Liver (tissue), 9 donors: Measurements from ENCODE around the gene ZNF569. TPM values are rescaled to one million over a fixed set of nuclear protein-coding genes. Genes with fewer than 3 reads are reported as not detected.

Source experiments
- DNase-seq: peaks from one replicate; pipeline ENCODE4 v3.0.0-alpha.2; 2017; ENCODE audit warnings: low spot score
- H3K27ac ChIP-seq, 2 donors: one replicate each; pipeline ENCODE4 v1.7.0; 2013; ENCODE audit warnings: inconsistent platforms in 2 of 2, low read length in 2 of 2, control low read depth in 1 of 2, low read depth in 1 of 2, mild to moderate bottlenecking in 1 of 2
- H3K27me3 ChIP-seq, 4 donors: one replicate each; pipeline versions ENCODE4 v1.6.1 to v1.7.0; 2013; ENCODE audit warnings: low read length in 3 of 4, inconsistent platforms in 1 of 4, mild to moderate bottlenecking in 1 of 4, moderate library complexity in 1 of 4; ENCODE audit not compliant: control insufficient read depth in 4 of 4, insufficient read depth in 4 of 4
- H3K36me3 ChIP-seq, 4 donors: one replicate each; pipeline versions ENCODE4 v1.6.1 to v1.7.0; 2013; ENCODE audit warnings: low read length in 3 of 4, mild to moderate bottlenecking in 3 of 4, low read depth in 1 of 4, moderate library complexity in 1 of 4; ENCODE audit not compliant: control insufficient read depth in 4 of 4, insufficient read depth in 3 of 4
- H3K4me1 ChIP-seq, 4 donors: one replicate each; pipeline versions ENCODE4 v1.6.1 to v1.7.0; 2013; ENCODE audit warnings: low read length in 3 of 4, mild to moderate bottlenecking in 3 of 4, moderate library complexity in 1 of 4; ENCODE audit not compliant: control insufficient read depth in 4 of 4, insufficient read depth in 4 of 4
- H3K4me3 ChIP-seq, 3 donors: one replicate each; pipeline versions ENCODE4 v1.6.1 to v1.7.0; 2013; ENCODE audit warnings: low read length in 3 of 3, control low read depth in 1 of 3, low read depth in 1 of 3, mild to moderate bottlenecking in 1 of 3
- H3K9ac ChIP-seq, 2 donors: one replicate each; pipeline ENCODE4 v1.7.0; 2013; ENCODE audit warnings: low read length in 2 of 2, mild to moderate bottlenecking in 2 of 2, moderate library complexity in 2 of 2, control low read depth in 1 of 2, low read depth in 1 of 2
- H3K9me3 ChIP-seq, 4 donors: one replicate each; pipeline versions ENCODE4 v1.6.1 to v1.7.0; 2013; ENCODE audit warnings: low read length in 3 of 4; ENCODE audit not compliant: control insufficient read depth in 4 of 4
- EGR1 ChIP-seq, 2 donors: IDR thresholded peaks; 2 replicates each; pipeline ENCODE4 v1.6.1; 2016 to 2018; ENCODE audit warnings: antibody characterized with exemption in 2 of 2, low read depth in 2 of 2
- FOXA1 ChIP-seq: IDR thresholded peaks from 2 replicates; pipeline ENCODE4 v1.6.1; 2016; ENCODE audit warnings: antibody characterized with exemption
- FOXA2 ChIP-seq: IDR thresholded peaks from 2 replicates; pipeline ENCODE4 v1.6.1; 2016; ENCODE audit warnings: antibody characterized with exemption
- GABPA ChIP-seq, 2 donors: IDR thresholded peaks in 1 of 2; conservative IDR thresholded peaks in 1 of 2; 2 replicates each; pipeline ENCODE4 v1.6.1; 2016; ENCODE audit warnings: antibody characterized with exemption in 2 of 2, mild to moderate bottlenecking in 1 of 2, moderate library complexity in 1 of 2
- HNF4A ChIP-seq, 2 donors: conservative IDR thresholded peaks; 2 replicates each; pipeline ENCODE4 v1.6.1; 2016; ENCODE audit warnings: antibody characterized with exemption in 2 of 2, mild to moderate bottlenecking in 2 of 2
- HNF4G ChIP-seq: IDR thresholded peaks from 2 replicates; pipeline ENCODE4 v1.6.1; 2016; ENCODE audit warnings: antibody characterized with exemption
- JUND ChIP-seq, 2 donors: IDR thresholded peaks; 2 replicates each; pipeline ENCODE4 v1.6.1; 2016; ENCODE audit warnings: antibody characterized with exemption in 2 of 2
- NR2F2 ChIP-seq: IDR thresholded peaks from 2 replicates; pipeline ENCODE4 v1.6.1; 2016; ENCODE audit warnings: antibody characterized with exemption
- RAD21 ChIP-seq, 2 donors: IDR thresholded peaks; 2 replicates each; pipeline ENCODE4 v1.6.1; 2016; ENCODE audit warnings: antibody characterized with exemption in 2 of 2, mild to moderate bottlenecking in 2 of 2
- RXRA ChIP-seq, 2 donors: IDR thresholded peaks; 2 replicates each; pipeline ENCODE4 v1.6.1; 2017 to 2018; ENCODE audit warnings: antibody characterized with exemption in 2 of 2, mild to moderate bottlenecking in 1 of 2
- SP1 ChIP-seq: IDR thresholded peaks from 2 replicates; pipeline ENCODE4 v1.6.1; 2018; ENCODE audit warnings: antibody characterized with exemption, mild to moderate bottlenecking
- TAF1 ChIP-seq: conservative IDR thresholded peaks from 2 replicates; pipeline ENCODE4 v1.6.1; 2016; ENCODE audit warnings: antibody characterized with exemption, mild to moderate bottlenecking
- YY1 ChIP-seq: IDR thresholded peaks from 2 replicates; pipeline ENCODE4 v1.6.1; 2016; ENCODE audit warnings: antibody characterized with exemption, mild to moderate bottlenecking
- WGBS: extraction: QIAGEN DNeasy Blood & Tissue Kit; methylation state at CpG from one replicate; pipeline ENCODE4 v1.1.7; 2013; 5-methylcytosine and 5-hydroxymethylcytosine counted together
- polyA plus RNA-seq, 2 donors: library from polyadenylated mRNA; stranded (reverse) in 1 of 2; unstranded in 1 of 2; fragments of 200-250 nt in 1 of 2; fragments of >200 nt in 1 of 2; fragmentation: Nextera tagmentation in 1 of 2; extraction: Ambion mirVana in 1 of 2; gene quantifications; one replicate each; pipeline versions ENCODE4 v1.2.1 to v1.2.3, GENCODE V29; 2013 to 2015
- total RNA-seq, 2 donors: library from RNA; depleted of rRNA; stranded (reverse); fragments of >200 nt; gene quantifications; one replicate each; pipeline ENCODE4 v1.2.3, GENCODE V29; 2014
- TF ChIP-seq, protein P1 (sequence below): IDR thresholded peaks from 2 replicates; pipeline ENCODE4 v1.6.1; 2016; ENCODE audit warnings: antibody characterized with exemption
- TF ChIP-seq, protein P2 (sequence below): IDR thresholded peaks from 2 replicates; pipeline ENCODE4 v1.6.1; 2016; ENCODE audit warnings: antibody characterized with exemption
- TF ChIP-seq, protein P3 (sequence below): IDR thresholded peaks from 2 replicates; pipeline ENCODE4 v1.6.1; 2016; ENCODE audit warnings: antibody characterized with exemption, mild to moderate bottlenecking
- TF ChIP-seq, protein P4 (sequence below): fragments of 150-350 bp; IDR thresholded peaks from 2 replicates; pipeline ENCODE4 v1.5.1; 2017; ENCODE audit warnings: improper control_type of control experiment, low read depth, low read length; ENCODE audit not compliant: missing input control
- TF ChIP-seq, protein P5 (sequence below): IDR thresholded peaks from 2 replicates; pipeline ENCODE4 v1.6.1; 2016; ENCODE audit warnings: antibody characterized with exemption
- donor health status: healthy.
- donor health status: healthy.
- donor health status: healthy.
- donor health status: healthy.
- donor health status: healthy.

ZNF569 gene
- total and polyA plus RNA-seq, 4 donors, result 0.90 to 6.2 (median 1.3) TPM

DNA sequence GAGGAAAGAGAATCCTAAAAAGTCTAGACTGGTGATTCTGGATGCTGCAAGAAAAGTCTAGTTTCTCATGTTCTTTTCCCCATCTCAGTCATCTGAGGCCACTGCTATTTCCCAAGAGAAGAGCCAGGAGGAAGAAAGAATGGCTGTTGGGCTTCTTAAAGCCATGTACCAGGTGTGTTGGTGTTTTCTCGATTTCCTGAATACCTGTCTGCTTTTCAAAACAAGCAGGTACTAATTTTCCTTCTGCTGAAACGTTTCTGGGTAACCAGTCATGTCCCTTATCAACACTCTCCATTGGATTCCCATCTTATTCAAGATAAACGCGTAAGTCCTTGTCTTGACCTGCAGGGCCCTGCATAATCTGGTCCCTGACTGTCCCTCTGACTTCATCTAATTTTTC lies 3.0 kb upstream of the ZNF569 start:
- Histone ChIP-seq H3K9ac (no peak overlapping the region), H3K27ac (no peak overlapping the region), H3K36me3 (peaks cover 0 to 20% (median 8%) of the 10 kb centered on the region in 4 donors), H3K4me1 (peaks cover 0 to 25% (median 13%) of the 10 kb centered on the region in 4 donors), H3K4me3 (peak overlapping the region in 2 of 3 donors; percentile 64 to 65), H3K9me3 (peaks cover 0 to 23% (median 17%) of the 10 kb centered on the region in 4 donors), H3K27me3 (no peaks in the 10 kb centered on the region)
- DNase-seq, result no peak
- TF ChIP-seq YY1, result no peak
- no peak for TF ChIP-seq RXRA (IDR thresholded peaks at IDR 0.05)
- TF ChIP-seq, protein P1, sequence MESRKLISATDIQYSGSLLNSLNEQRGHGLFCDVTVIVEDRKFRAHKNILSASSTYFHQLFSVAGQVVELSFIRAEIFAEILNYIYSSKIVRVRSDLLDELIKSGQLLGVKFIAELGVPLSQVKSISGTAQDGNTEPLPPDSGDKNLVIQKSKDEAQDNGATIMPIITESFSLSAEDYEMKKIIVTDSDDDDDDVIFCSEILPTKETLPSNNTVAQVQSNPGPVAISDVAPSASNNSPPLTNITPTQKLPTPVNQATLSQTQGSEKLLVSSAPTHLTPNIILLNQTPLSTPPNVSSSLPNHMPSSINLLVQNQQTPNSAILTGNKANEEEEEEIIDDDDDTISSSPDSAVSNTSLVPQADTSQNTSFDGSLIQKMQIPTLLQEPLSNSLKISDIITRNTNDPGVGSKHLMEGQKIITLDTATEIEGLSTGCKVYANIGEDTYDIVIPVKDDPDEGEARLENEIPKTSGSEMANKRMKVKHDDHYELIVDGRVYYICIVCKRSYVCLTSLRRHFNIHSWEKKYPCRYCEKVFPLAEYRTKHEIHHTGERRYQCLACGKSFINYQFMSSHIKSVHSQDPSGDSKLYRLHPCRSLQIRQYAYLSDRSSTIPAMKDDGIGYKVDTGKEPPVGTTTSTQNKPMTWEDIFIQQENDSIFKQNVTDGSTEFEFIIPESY, result no peak
- TF ChIP-seq RAD21 (IDR thresholded peaks at IDR 0.05), result no peak
- TF ChIP-seq TAF1, result no peak
- no peak for TF ChIP-seq GABPA (IDR thresholded peaks at IDR 0.05 in 1 of 2, conservative IDR thresholded peaks at IDR 0.05 in 1 of 2)
- no peak for TF ChIP-seq FOXA2
- TF ChIP-seq EGR1 (IDR thresholded peaks at IDR 0.05; ENCODE audit: low read depth in 2 of 2), result no peak
- no peak for TF ChIP-seq SP1
- WGBS, result 81% methylated on average over 4 of the region's 4 CpGs

DNA sequence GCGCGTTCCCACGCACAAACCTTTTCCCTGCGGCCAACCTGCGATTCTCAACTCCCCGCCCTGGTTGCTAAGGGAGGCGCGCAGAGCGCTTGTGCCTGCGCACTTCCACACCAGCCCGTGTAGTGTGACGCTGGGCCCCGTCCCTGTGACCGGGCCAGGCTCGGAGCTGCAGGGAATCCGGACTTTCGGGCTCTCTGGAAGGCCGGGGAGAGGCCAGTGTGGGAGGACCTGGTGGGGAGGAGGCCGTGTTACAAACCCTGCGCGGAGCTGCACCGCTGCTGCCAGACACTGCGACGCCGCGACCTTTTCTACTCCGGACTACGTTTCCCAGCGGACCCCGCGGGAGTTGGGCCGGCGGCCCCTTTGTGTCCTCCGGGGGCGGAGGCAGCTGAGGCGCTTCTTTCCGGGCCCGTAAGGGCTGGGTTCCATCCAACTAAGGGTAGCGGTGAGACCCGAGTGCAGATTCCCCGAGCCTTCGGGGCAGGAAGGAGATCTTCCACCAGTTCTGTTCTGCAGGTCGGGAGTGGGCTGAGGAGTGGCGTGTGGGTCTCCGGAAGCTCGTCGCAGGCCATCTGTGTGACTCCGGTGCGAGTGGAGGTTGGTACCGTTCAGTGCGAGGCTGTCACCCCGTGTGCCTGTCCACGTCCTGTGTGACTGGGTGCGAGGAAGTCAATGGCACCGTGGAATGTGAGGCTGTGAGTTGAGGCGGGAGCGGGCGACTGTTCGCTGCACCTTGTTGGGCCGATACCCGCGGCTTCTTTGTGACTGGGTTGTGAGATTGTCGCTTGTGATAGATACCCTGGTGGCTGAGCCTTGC lies 1.9 kb upstream of the ZNF569 start, which contains the start of gene ZNF570:
ZNF570 (plus strand) TSS at position 396 of the 817 bp plus-strand sequence. CDS start 999 bp downstream, outside the sequence.
- no peaks in the 10 kb centered on the region for H3K27me3 ChIP-seq
- peak within 1 kb of the TSS; percentile 10 to 44 for H3K9ac ChIP-seq
- H3K4me3 ChIP-seq, result peak within 1 kb of the TSS; percentile 64 to 85 (median 76)
- WGBS, result under 1% methylated on average over 63 of the region's 63 CpGs
- H3K36me3 ChIP-seq, result peaks cover 2 to 20% (median 12%) of the 10 kb centered on the region in 4 donors
- peak; percentile 84 for DNase-seq
- H3K27ac ChIP-seq, result peak within 1 kb of the TSS; percentile 84 to 91
- H3K4me1 ChIP-seq, result peaks cover 0 to 25% (median 13%) of the 10 kb centered on the region in 4 donors
- TF ChIP-seq HNF4G (no peak), NR2F2 (peak; percentile 48), YY1 (peak; percentile 73), GABPA (IDR thresholded peaks at IDR 0.05 in 1 of 2, conservative IDR thresholded peaks at IDR 0.05 in 1 of 2) (peak; percentile 50 to 90), RAD21 (IDR thresholded peaks at IDR 0.05) (peak in 1 of 2 donors; percentile 12), TAF1 (peak; percentile 46), FOXA1 (no peak), FOXA2 (no peak), RXRA (IDR thresholded peaks at IDR 0.05) (peak; percentile 34 to 38), EGR1 (IDR thresholded peaks at IDR 0.05; ENCODE audit: low read depth in 2 of 2) (peak; percentile 79 to 88), JUND (IDR thresholded peaks at IDR 0.05) (no peak), HNF4A (conservative IDR thresholded peaks at IDR 0.05) (no peak), SP1 (peak; percentile 39)
- TF ChIP-seq, protein P2, sequence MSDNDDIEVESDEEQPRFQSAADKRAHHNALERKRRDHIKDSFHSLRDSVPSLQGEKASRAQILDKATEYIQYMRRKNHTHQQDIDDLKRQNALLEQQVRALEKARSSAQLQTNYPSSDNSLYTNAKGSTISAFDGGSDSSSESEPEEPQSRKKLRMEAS, result peak; percentile 63
- TF ChIP-seq, protein P3, sequence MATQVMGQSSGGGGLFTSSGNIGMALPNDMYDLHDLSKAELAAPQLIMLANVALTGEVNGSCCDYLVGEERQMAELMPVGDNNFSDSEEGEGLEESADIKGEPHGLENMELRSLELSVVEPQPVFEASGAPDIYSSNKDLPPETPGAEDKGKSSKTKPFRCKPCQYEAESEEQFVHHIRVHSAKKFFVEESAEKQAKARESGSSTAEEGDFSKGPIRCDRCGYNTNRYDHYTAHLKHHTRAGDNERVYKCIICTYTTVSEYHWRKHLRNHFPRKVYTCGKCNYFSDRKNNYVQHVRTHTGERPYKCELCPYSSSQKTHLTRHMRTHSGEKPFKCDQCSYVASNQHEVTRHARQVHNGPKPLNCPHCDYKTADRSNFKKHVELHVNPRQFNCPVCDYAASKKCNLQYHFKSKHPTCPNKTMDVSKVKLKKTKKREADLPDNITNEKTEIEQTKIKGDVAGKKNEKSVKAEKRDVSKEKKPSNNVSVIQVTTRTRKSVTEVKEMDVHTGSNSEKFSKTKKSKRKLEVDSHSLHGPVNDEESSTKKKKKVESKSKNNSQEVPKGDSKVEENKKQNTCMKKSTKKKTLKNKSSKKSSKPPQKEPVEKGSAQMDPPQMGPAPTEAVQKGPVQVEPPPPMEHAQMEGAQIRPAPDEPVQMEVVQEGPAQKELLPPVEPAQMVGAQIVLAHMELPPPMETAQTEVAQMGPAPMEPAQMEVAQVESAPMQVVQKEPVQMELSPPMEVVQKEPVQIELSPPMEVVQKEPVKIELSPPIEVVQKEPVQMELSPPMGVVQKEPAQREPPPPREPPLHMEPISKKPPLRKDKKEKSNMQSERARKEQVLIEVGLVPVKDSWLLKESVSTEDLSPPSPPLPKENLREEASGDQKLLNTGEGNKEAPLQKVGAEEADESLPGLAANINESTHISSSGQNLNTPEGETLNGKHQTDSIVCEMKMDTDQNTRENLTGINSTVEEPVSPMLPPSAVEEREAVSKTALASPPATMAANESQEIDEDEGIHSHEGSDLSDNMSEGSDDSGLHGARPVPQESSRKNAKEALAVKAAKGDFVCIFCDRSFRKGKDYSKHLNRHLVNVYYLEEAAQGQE, result peak; percentile 43
- TF ChIP-seq, protein P4, sequence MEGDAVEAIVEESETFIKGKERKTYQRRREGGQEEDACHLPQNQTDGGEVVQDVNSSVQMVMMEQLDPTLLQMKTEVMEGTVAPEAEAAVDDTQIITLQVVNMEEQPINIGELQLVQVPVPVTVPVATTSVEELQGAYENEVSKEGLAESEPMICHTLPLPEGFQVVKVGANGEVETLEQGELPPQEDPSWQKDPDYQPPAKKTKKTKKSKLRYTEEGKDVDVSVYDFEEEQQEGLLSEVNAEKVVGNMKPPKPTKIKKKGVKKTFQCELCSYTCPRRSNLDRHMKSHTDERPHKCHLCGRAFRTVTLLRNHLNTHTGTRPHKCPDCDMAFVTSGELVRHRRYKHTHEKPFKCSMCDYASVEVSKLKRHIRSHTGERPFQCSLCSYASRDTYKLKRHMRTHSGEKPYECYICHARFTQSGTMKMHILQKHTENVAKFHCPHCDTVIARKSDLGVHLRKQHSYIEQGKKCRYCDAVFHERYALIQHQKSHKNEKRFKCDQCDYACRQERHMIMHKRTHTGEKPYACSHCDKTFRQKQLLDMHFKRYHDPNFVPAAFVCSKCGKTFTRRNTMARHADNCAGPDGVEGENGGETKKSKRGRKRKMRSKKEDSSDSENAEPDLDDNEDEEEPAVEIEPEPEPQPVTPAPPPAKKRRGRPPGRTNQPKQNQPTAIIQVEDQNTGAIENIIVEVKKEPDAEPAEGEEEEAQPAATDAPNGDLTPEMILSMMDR, result no peak
- TF ChIP-seq, protein P5, sequence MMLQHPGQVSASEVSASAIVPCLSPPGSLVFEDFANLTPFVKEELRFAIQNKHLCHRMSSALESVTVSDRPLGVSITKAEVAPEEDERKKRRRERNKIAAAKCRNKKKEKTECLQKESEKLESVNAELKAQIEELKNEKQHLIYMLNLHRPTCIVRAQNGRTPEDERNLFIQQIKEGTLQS, result no peak
- TF ChIP-seq, protein P1, result peak; percentile 90
- H3K9me3 ChIP-seq, result peaks cover 3 to 27% (median 17%) of the 10 kb centered on the region in 4 donors
